Inflammatory macrophage (primary cell): ENCODE measurements around the gene DNAJC17.
A peak's percentile ranks its signal among the peaks of the same experiment; 100 is the strongest.

Experiments used
- DNase-seq, 2 donors: peaks; one replicate each; pipeline ENCODE4 v3.0.0-alpha.2; 2020 to 2022

The DNAJC17 gene

GRCh38 chr15:40766194-40766815 lies 41.0 kb downstream of the DNAJC17 start:
- DNase-seq, result no peak

DNA sequence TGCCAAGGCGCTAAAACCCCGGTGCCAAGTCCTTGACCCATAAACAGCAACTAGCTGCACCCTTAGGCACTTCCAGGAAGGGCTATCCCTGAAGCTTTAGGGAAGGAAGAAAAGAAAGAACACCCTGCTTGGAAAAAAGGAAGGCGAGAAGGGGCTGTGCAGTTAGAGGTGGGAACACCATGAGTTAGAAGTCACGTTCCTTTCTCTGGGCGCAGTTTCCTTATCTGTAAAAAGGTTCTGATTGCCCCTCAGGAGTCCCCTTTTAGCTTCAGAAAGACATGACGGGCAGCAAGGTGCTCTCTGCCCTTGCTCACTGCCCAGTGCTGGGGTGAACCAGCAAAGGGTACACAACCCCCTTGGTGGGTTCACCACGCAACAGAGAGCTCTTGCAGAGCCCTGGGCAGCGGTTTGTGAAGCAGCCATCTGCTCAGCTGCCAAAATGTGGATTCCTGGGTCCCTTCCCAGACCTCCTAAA lies 42.6 kb downstream of the DNAJC17 start:
- peak in 1 of 2 donors; percentile 14 for DNase-seq

GRCh38 chr15:40763801-40764628 lies 43.3 kb downstream of the DNAJC17 start, which contains the start of gene GCHFR:
TSS of gene GCHFR (plus strand) at chr15:40764068. CDS start at chr15:40764181, 113 bp downstream.
- DNase-seq, result peak; percentile 72 to 86

DNA sequence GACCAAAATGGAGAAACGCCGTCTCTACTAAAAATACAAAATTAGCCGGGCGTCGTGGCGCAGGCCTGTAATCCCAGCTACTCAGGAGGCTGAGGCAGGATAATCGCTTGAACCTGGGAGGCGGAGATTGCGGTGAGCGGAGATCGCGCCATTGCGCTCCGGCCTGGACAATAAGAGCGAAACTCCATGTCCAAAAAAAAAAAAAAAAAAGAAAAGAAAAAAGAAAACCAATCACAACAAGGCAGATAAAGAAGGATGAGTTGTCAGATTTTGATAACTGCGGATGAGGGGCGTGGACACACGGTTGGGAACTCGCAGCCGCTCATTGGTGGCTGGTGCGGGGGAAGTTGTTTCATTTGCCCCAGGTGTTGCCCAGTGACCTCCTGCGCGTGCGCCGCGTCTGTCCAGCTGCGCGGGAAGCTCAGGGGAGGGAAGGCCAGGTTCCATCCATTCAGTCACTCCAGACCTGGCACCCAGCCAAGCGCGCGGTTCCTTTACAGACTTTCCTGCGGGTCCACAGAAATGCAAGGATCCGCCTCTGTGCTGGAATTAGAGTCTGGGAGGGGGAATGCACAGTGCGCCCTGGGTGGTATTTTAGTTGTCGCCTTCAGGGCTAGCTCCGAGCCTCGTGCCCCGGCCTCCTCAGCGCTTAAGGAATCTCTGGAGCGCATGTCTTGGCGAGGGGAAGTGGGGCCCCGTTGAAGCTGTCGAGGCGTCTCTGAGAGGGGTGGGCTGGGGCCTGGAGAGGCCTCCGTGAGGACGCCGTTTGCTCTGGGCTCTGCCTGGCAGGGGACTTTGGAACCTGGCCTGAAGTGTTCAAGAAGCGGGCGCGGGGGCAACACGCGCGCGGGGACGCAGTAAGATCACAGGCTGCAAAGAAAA lies 44.1 kb downstream of the DNAJC17 start:
- peak; percentile 31 to 32 for DNase-seq

- no peak for DNase-seq
Measured at GRCh38 chr15:40759961-40760360, 47.3 kb downstream of the DNAJC17 start.

GRCh38 chr15:40756938-40757337 lies 50.3 kb downstream of the DNAJC17 start:
- no peak for DNase-seq

DNA sequence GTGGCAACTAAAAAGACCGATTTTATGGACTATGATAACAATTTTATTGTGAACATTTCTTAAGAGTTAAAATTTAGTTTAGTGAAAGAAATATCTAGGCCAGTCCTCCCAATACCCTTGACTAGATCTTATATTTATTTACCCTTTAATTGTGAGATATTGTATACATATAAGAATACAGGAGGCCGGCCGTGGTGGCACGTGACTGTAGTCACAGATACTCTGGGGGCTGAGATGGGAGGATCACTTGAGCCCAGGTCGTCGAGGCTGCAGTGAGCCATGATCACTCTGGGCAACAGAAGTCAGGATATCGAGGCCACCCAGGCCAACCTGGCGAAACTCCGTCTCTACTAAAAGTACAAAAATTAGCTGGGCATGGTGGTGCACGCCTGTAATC lies 51.5 kb downstream of the DNAJC17 start:
- DNase-seq, result no peak

DNA sequence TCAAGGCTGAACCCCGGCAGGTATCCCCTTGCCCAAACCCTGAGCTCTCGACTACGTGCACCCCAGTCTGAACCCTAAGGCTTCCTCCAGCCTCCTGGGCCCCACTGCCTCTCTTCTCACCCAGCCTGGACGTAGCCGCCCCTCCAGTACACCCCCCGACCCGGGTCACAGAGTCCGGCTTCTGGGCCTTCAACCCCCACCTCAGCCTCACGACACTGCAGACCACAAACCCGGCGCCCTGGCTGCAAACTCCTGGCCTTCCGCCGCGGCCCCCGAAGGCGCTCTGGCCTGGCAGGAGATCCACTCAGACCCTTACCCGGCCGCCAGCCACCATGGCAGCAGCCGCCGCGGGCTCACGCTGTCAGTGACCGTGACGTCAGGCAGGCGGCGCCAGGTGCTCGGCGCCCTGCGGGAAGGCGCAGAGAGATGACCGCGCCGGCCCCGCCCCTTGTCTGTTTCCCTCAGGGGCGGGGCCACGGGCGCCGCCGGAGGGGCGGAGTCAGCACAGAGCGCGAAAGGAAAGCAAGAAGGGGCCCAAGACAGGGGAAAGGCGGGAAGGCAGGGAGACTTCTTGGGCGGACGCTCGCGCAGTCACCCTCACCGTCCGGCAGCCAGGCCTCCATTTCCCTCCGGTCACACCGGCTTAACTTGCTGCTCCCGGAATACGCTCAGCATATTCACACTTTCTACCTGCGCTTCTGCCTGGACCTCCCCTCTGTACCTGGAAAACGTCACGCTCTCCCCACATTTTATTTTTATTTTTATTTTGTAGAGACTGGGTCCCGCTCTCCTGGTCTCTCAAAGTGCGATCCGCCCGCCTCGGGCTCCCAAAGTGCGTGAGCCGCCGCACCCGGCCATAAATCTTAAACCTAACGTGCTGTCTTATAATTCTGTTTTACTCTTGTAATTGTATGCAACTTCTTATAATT lies 52.1 kb downstream of the DNAJC17 start, which contains the start of gene RMDN3:
TSS of gene RMDN3 (minus strand) at position 372 of the 929 bp plus-strand sequence. CDS start 471 bp downstream, outside the sequence.
- peak; percentile 95 to 96 for DNase-seq

DNA sequence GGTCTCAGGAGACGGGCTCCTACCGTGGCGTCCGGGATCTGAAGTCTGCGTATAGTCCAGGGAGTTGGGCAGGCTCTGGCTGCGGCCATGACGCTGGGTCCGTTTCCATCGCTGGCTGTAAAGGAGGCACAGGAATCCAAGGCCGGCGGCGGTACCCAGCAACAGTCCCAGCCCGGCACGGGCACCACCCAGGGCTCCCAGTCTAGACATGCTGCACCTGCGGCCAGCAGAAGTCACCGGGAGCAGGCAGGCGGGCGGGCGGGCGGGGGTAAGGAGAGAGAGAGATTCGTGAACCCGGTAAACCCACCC lies 52.7 kb downstream of the DNAJC17 start:
- no peak for DNase-seq

- DNase-seq, result no peak
Measured at GRCh38 chr15:40751745-40752144, 55.5 kb downstream of the DNAJC17 start.

DNA sequence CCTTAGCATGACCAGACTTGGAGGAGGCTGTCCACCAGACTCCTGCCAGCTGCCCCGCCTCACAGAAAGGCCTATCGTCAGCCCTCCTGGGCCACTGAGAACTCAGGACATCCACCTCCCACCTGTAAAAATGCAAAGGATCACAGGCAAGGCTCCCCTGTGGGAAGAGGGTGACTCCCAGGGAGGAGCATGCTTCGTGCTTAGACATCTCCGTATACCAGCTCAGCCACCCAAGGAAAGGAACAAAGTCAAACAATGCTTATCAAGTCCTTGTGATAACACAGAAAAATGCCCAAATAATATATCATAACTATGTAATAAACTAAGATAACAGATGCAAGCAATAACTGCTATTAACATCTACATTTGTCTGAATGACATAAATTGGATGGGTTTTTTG lies 56.4 kb downstream of the DNAJC17 start:
- DNase-seq, result no peak

DNA sequence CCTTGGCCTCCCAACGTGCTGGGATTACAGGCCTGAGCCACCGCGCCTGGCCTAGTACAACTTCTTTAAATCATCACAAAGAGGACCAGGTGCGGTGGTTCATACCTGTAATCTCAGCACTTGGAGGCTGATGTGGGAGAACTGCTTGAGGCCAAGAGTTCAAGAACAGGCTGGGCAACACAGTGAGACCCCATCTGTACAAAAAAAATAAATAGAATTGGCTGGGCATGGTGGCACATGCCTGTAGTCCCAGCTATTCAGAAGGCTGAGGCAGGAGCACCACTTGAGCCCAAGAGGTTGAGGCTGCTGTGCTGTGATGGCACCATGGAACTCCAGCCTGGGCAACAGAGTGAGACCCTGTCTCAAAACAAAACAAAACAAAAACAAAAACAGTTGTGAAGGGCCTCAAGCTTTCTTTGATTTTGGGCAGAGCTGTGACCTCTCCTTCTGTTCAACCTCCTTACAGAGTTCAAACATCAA lies 58.1 kb downstream of the DNAJC17 start:
- no peak for DNase-seq

- peak; percentile 84 to 89 for DNase-seq
Measured at GRCh38 chr15:40747685-40748631, 59.3 kb downstream of the DNAJC17 start.

GRCh38 chr15:40746916-40747418 lies 60.3 kb downstream of the DNAJC17 start:
- peak; percentile 69 to 72 for DNase-seq

DNA sequence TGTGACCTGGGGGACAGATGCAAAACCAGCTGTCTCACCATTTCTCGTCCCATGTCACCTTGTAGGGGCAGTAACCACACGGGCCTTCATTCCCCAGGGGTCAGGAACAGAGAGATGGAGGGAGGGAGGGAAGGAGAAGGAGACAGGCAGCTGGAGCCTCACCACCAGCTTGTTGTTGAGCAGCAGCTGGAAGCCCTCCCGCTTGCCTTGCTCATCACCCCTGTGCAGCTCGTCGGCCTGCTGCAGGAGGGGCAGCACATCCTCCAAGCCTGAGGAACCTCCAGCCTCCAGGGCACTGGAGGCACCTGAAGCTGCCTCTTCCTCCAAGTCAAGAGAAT lies 62.5 kb downstream of the DNAJC17 start:
- no peak for DNase-seq

GRCh38 chr15:40743921-40744814 lies 63.1 kb downstream of the DNAJC17 start:
- peak; percentile 96 for DNase-seq

- DNase-seq, result no peak
Measured at GRCh38 chr15:40743485-40743901, 63.8 kb downstream of the DNAJC17 start.

DNA sequence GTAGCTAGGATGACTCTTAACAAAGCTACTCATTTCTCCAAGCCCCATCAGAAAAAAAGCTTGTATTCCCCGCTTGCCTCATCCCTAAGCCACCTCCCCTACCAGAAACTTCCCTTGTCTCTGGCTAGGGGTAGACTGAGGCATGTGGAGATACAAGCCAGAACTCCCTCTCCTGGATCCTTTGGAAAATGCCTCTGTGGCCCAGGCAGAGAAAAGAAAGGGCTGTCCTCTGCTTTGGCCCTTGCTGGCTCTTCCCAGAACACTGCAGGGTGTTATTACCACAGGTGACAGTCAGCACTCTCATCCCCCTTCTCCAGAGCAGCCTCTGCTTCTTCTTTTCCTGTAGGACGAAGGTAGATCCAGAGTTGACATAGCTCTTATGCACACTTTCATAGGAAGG lies 67.4 kb downstream of the DNAJC17 start:
- no peak for DNase-seq

- no peak for DNase-seq
Measured at GRCh38 chr15:40739047-40739446, 68.2 kb downstream of the DNAJC17 start.
